Measurements from ENCODE around the gene DRAXIN.
A peak's percentile ranks its signal among the peaks of the same experiment; 100 is the strongest.

Gene DRAXIN

DNA sequence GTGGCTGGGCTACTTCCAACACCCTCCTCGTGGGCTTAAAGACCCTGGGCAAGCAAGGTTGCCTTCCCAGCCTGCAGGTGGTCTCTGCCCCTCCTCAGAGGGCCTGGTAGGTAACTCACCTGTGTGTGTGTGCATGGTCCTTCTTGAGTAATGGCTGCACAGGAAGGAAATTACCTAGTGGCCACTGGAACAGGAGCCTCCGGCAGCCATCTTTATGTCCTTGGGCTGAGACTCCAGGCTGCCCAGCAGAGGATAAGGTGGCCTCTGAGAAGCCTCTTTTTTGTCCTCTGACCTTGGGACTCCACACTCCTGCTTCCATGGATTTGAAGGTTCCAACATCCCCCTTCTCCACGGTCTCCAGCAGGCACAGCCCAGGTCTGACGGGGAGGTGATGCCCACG, 20.0 kb downstream of the DRAXIN start:
- TF ChIP-seq, protein P1, sequence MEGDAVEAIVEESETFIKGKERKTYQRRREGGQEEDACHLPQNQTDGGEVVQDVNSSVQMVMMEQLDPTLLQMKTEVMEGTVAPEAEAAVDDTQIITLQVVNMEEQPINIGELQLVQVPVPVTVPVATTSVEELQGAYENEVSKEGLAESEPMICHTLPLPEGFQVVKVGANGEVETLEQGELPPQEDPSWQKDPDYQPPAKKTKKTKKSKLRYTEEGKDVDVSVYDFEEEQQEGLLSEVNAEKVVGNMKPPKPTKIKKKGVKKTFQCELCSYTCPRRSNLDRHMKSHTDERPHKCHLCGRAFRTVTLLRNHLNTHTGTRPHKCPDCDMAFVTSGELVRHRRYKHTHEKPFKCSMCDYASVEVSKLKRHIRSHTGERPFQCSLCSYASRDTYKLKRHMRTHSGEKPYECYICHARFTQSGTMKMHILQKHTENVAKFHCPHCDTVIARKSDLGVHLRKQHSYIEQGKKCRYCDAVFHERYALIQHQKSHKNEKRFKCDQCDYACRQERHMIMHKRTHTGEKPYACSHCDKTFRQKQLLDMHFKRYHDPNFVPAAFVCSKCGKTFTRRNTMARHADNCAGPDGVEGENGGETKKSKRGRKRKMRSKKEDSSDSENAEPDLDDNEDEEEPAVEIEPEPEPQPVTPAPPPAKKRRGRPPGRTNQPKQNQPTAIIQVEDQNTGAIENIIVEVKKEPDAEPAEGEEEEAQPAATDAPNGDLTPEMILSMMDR (IDR thresholded peaks at IDR 0.05; ENCODE audit: low read depth, low read length), result no peak
- H3K4me3 ChIP-seq (ENCODE audit: low read depth, low read length), result no peak overlapping the region

DNA sequence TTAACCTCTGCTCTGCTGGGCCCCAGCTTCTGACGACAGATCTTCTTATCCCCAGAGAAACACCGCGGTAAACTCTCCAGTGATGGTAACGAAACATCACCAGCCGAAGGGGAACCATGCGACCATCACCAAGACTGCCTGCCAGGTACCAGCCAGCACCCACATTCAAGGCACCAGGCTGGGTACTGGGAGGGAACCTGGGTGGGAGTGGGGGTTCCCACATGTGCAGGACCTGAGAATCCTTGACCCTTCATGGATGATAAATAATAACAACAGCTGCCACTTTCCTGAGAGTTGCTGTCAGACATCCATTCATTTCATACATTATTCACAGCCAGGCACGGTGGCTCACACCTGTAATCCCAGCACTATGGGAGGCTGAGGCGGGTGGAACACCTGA, 20.8 kb downstream of the DRAXIN start:
- TF ChIP-seq, protein P1 (IDR thresholded peaks at IDR 0.05; ENCODE audit: low read depth, low read length), result no peak
- no peak overlapping the region for H3K4me3 ChIP-seq (ENCODE audit: low read depth, low read length)

GRCh38 chr1:11713095-11713494, 21.6 kb downstream of the DRAXIN start:
- TF ChIP-seq, protein P1 (IDR thresholded peaks at IDR 0.05; ENCODE audit: low read depth, low read length), result no peak
- H3K4me3 ChIP-seq (ENCODE audit: low read depth, low read length), result no peak overlapping the region

DNA sequence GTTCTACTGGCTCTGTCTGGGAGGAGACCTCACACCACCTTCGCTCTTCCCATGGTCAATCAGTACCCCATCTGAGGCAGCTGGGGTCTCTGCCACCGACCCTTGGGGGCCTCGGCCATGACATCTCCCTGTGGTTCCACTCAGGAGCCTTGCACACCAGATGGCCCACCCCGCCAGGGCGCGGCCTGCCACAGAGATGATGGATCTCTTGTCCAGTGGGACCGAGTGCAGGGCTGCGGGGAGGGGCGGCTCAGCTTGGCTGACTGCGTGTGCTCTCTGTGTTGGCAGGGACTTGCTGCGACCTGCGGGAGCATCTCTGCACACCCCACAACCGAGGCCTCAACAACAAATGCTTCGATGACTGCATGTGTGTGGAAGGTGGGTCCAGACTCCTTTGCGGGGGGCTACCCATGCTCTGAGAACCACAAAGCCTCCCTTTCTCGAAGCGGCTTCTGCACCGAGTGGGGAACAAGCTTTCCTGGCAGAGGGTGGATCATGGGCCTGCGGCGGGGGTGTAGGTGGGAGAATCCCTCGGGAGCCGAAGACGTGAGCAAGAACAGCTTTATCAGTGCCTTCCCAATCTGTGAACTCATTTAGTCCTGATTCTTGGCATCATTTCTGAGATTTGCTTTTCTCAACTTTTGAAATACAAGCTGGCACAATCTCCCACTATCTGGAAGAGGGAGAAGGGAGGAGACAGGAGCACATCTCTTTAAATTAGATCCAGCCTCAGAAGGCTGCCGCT, 23.5 kb downstream of the DRAXIN start:
- no peak overlapping the region for H3K4me3 ChIP-seq (ENCODE audit: low read depth, low read length)
- TF ChIP-seq, protein P1 (IDR thresholded peaks at IDR 0.05; ENCODE audit: low read depth, low read length), result no peak

DNA sequence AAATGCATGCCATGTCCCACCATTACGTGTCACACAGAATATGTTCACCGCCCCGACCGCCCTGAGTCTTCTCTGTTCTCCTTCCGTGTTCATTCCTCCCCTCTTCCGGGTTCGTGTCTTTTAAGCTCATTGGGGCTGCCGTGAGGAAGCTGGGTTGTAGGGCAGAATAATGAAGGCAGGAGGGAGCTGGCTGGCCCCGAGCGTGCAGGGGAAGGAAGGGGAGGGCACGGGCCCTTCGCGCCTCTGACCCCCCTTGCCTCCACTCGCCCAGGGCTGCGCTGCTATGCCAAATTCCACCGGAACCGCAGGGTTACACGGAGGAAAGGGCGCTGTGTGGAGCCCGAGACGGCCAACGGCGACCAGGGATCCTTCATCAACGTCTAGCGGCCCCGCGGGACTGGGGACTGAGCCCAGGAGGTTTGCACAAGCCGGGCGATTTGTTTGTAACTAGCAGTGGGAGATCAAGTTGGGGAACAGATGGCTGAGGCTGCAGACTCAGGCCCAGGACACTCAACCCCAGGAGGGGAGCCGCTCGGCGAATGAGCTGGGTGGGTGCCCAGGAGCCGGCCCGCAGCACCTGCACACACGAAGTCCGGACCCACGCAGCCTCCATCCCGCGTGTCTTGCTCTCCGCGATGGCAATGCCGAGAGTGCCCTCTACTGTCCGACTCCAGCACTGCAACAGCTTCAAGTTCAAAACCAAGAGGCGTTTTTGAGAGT, 28.0 kb downstream of the DRAXIN start:
- peak overlapping the region; percentile 42 for H3K4me3 ChIP-seq (ENCODE audit: low read depth, low read length)
- TF ChIP-seq, protein P1 (IDR thresholded peaks at IDR 0.05; ENCODE audit: low read depth, low read length), result peak; percentile 98

GRCh38 chr1:11720033-11720376, 28.5 kb downstream of the DRAXIN start:
- TF ChIP-seq, protein P1 (IDR thresholded peaks at IDR 0.05; ENCODE audit: low read depth, low read length), result no peak
- H3K4me3 ChIP-seq (ENCODE audit: low read depth, low read length), result no peak overlapping the region; the same call in 1 of the 2 replicates

GRCh38 chr1:11720525-11720924, 29.0 kb downstream of the DRAXIN start:
- TF ChIP-seq, protein P1 (IDR thresholded peaks at IDR 0.05; ENCODE audit: low read depth, low read length), result no peak
- no peak overlapping the region for H3K4me3 ChIP-seq (ENCODE audit: low read depth, low read length)
